H7 (cell line): ENCODE results near the gene ANKRD1. TPM values are rescaled to one million over a fixed set of nuclear protein-coding genes. Genes with fewer than 3 reads are reported as not detected.
"Not testable (repeated sequence)": the region's sequence is repeated elsewhere in the genome, so short reads cannot be mapped to it uniquely, and the experiment has no call there.

Experiments used
- DNase-seq: peaks from one replicate; pipeline ENCODE4 v3.0.0; 2012
- H3K27me3 ChIP-seq: 2 replicates; pipeline ENCODE4 v1.6.0; 2011; ENCODE audit warnings: mild to moderate bottlenecking, low read length; ENCODE audit not compliant: control insufficient read depth, insufficient read depth
- H3K36me3 ChIP-seq: replicated peaks from 2 replicates; pipeline ENCODE4 v1.5.1; 2011; ENCODE audit warnings: low read length; ENCODE audit not compliant: control insufficient read depth, insufficient read depth
- H3K4me3 ChIP-seq: 2 replicates; pipeline ENCODE4 v1.5.1; 2011; ENCODE audit warnings: low read depth, mild to moderate bottlenecking, control low read depth, low read length, moderate library complexity; ENCODE audit not compliant: insufficient read depth
- total RNA-seq: library from RNA; depleted of rRNA; stranded (reverse); fragments of >200 nt; shearing (Covaris generic); gene quantifications from 2 replicates; pipeline ENCODE4 v1.2.3, GENCODE V29; 2014

Gene ANKRD1
- total RNA-seq, 1 experiment from 2014 or later, result 1.3 TPM

GRCh38 chr10:90945491-90946070 is 24.7 kb upstream of the ANKRD1 start:
- Histone ChIP-seq H3K27me3 (no peaks in the 10 kb centered on the region), H3K4me3 (no peak overlapping the region), H3K36me3 (no peaks in the 10 kb centered on the region)
- no peak for DNase-seq

DNA sequence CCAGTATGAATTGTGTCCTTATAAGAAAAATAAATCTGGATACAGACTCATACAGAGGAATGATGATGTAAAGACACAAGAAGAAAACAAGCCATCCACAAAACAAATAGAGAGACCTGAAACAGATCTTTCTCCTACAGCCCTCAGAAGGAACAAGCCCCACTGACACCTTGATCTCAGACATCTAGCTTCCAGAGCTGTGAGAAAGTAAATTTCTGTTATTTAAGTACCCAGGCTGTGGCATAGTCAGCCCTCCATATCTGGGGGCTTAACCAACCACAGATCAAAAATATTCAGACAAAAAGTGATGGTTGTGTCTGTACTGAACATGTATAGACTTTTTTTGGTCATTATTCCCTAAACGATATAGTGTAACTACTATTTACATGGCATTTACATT is 23.9 kb upstream of the ANKRD1 start:
- no peak for DNase-seq
- H3K27me3 ChIP-seq, result no peaks in the 10 kb centered on the region
- H3K4me3 ChIP-seq, result no peak overlapping the region
- no peaks in the 10 kb centered on the region for H3K36me3 ChIP-seq

- DNase-seq, H3K4me3 ChIP-seq, H3K27me3 ChIP-seq, H3K36me3 ChIP-seq: not testable (repeated sequence)
These were observed 22.1 kb upstream of the ANKRD1 start for GRCh38 chr10:90942980-90943379.

GRCh38 chr10:90939648-90940047 is 18.8 kb upstream of the ANKRD1 start:
- no peak for DNase-seq
- Histone ChIP-seq H3K27me3 (peaks cover 2% of the 10 kb centered on the region; the same call in 1 of the 2 replicates), H3K4me3 (no peak overlapping the region), H3K36me3 (no peaks in the 10 kb centered on the region)

GRCh38 chr10:90939116-90939515 is 18.2 kb upstream of the ANKRD1 start:
- H3K4me3 ChIP-seq, result no peak overlapping the region
- H3K27me3 ChIP-seq, result peaks cover 2% of the 10 kb centered on the region; the same call in 1 of the 2 replicates
- DNase-seq, result no peak
- H3K36me3 ChIP-seq, result no peaks in the 10 kb centered on the region

DNA sequence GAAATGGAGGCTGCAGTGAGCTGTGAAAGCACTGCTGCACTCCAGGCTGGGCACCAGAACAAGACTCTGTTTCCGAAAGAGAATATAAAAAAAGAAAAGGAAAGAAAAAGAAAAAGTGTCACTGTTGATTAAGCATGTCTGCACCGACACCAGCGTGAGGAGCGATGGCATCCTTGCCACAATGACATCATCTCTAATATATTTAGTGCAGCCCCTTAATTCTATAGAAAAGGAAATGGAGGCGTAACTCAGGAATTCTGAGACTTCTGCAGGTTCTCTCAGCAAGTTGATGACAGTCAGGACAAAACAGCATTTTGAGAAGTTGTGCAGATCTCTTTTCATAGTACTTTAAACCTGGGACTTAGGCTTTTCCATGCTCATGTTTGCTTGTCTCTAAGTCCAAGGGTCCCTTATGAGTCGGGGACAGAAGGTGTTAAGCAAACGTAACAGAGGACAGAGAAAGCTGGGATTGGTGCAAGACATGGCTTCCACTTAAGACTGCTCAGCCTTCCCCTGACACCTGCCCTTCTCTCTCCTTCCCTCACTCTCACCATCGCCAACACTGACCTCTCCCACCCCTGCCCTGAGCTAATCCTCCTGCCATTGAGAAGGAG is 16.9 kb upstream of the ANKRD1 start:
- peaks cover 3% of the 10 kb centered on the region for H3K27me3 ChIP-seq
- H3K36me3 ChIP-seq, result no peaks in the 10 kb centered on the region
- H3K4me3 ChIP-seq, result no peak overlapping the region
- DNase-seq, result no peak

GRCh38 chr10:90936276-90936659 is 15.4 kb upstream of the ANKRD1 start:
- no peaks in the 10 kb centered on the region for H3K36me3 ChIP-seq
- H3K27me3 ChIP-seq, result peaks cover 6% of the 10 kb centered on the region
- H3K4me3 ChIP-seq, result no peak overlapping the region
- DNase-seq, result no peak

DNA sequence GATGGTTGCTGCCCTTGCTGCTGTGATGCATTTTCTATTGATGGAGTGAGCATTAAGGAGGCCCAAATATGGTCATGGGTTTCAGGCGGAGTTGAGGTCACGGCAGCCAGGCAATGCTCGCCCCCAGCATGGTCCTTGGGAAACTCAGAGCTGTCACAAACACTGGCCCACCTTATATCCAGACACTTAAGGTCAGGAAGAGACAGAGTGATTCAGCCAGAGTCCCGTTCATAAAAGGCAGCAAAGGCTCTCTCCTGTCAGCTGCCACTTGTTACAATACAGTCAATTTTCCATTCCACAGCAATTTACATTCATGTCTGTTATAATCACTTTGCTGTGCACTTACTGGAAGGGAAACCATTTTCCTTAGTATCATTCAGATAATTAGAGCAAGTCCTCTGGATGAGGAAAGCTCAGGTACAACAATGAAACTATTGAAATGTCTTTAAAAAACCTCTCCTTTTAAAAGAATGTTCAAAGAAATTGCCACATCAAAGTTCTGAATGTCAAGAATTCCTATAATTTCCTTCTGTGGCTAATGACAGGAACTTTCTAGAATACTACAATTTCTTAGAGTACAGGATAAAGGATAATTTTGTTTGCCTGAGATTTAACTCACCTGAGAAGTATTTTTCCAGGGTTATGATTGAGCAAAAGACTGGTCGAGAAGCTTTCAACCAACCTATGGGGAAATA is 14.8 kb upstream of the ANKRD1 start:
- Histone ChIP-seq H3K4me3 (no peak overlapping the region), H3K36me3 (no peaks in the 10 kb centered on the region), H3K27me3 (peaks cover 11% of the 10 kb centered on the region)
- no peak for DNase-seq

DNA sequence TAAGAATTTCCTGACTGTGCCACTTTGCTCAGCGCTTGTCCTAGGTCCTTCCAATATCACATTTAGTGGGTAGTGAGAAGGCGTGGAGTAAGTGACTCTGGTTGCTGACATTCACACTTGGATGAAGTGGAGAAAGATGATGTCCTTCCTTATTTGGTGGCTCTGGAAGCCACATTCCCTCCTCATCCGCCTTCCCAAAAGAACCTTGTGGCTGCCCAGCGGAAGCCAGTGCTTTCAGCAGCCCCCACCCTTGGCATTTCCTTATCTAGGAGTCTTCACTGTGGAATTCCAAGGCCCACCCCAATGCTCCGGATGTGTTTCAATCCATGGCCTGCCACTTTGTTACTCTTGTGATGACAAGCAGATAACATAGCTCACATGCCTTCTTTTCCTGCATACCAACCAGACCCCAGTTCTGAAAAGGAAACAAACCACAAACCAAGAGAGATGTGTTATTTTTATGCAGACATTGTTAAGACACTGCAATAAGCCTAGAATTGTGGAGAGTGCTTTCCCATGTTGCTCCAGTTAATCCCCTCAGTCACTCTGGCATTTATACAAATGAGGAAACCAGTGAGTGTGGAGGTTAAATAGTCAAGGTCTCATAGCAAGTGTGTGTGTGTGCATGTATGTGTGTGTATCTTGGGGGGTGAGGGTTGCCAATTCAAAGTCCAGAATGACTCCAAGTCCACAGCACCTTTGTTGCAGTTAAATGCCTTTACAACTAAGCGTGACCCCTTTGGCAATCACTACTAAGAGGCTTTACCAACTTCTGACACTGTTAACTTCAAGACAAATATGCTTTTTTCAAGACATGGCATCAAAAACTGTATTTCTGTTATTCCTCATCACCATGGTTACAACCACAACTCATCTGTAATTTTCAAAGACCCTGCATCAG is 10.3 kb upstream of the ANKRD1 start:
- no peaks in the 10 kb centered on the region for H3K36me3 ChIP-seq
- DNase-seq, result peak; percentile 15
- no peak overlapping the region for H3K4me3 ChIP-seq
- H3K27me3 ChIP-seq, result peaks cover 54% of the 10 kb centered on the region

DNA sequence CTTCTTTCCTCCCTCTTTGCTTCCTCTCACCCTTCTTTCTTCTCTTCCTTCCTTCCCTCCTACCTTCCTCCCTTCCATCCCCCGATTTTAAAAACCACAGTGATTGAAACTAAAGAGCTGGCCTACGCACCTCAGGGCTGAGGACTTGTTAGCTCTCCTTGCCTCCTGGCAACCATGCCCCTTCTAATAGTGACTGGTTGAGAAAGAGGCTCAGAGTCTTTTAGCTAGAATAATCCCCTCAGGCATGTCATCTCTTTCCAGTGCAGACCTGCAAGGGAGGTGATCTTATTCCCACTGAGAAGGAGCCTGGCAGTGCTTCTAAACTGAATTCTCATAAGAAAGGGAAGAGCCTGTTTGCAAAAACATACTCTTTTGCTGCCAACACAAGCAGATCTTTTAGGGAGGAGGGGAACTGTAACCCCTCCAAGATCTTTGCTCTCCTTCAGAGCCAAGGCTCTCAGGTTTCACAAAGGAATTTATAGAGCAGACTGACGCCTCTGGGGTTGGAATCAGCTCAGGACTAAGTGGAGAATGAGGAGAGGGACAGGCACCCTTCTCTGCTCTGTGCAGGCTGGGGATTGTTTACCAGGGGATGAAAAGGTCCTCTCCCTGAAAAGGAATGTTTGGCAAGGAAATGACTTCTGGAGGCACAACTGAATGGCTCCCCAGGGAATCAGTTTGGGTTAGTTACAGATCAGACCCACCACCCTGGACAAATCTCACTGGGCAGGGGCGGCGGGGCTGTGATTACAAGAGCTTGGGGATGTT is 9.4 kb upstream of the ANKRD1 start:
- H3K36me3 ChIP-seq, result no peaks in the 10 kb centered on the region
- DNase-seq, result peak; percentile 9
- no peak overlapping the region for H3K4me3 ChIP-seq
- H3K27me3 ChIP-seq, result peaks cover 60% of the 10 kb centered on the region

DNA sequence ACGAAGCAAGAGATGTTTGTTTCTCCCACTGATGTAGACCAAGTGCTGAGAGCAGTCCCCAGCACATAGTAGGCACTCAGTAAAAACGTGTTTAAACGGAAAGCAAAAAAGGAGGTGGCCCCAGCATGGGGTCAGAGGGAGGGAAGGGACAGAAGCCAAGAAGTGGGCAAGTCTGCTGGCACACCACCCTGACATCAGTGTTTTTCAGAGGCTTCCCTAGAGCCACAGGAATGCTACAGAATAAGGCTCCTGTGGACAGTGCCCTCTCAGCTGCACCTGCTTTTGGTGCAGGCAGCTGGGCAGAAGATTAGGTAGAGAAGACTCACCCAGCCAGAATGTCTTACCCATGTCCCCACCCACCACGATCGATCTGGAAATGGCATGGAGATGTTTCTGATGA is 8.3 kb upstream of the ANKRD1 start:
- DNase-seq, result no peak
- Histone ChIP-seq H3K36me3 (no peaks in the 10 kb centered on the region), H3K4me3 (no peak overlapping the region), H3K27me3 (peaks cover 71% of the 10 kb centered on the region)

- peaks cover 88% of the 10 kb centered on the region for H3K27me3 ChIP-seq
- no peaks in the 10 kb centered on the region for H3K36me3 ChIP-seq
- no peak overlapping the region for H3K4me3 ChIP-seq
- DNase-seq, result no peak
These were observed 6.4 kb upstream of the ANKRD1 start for GRCh38 chr10:90927293-90927692.

GRCh38 chr10:90925079-90926029 is 4.5 kb upstream of the ANKRD1 start:
- Histone ChIP-seq H3K4me3 (no peak overlapping the region), H3K27me3 (peaks cover 97% of the 10 kb centered on the region), H3K36me3 (no peaks in the 10 kb centered on the region)
- peak; percentile 49 for DNase-seq
